Stimulated activated naive CD8-positive, alpha-beta T cell treated with anti-CD3 and anti-CD28 coated beads, Interleukin-15, Interleukin-2, amounts not matched to agents 100 ng/mL and 50 ng/mL, for 24 hours (primary cell): ENCODE data around the gene SLC29A3.
A peak's percentile ranks its signal among the peaks of the same experiment; 100 is the strongest.

Source experiments
- H3K27ac Mint-ChIP-seq: one replicate; pipeline ENCODE4 v1.8.0; 2021; ENCODE audit warnings: mild to moderate bottlenecking, mixed read lengths
- H3K27me3 Mint-ChIP-seq: one replicate; pipeline ENCODE4 v1.8.0; 2021; ENCODE audit warnings: mixed read lengths
- H3K36me3 Mint-ChIP-seq: one replicate; pipeline ENCODE4 v1.8.0; 2021; ENCODE audit warnings: low read depth, mixed read lengths
- H3K4me1 Mint-ChIP-seq: one replicate; pipeline ENCODE4 v1.8.0; 2021; ENCODE audit warnings: low read depth, mixed read lengths
- H3K4me3 Mint-ChIP-seq: one replicate; pipeline ENCODE4 v1.8.0; 2021; ENCODE audit warnings: mild to moderate bottlenecking, mixed read lengths
- H3K9me3 Mint-ChIP-seq: one replicate; pipeline ENCODE4 v1.8.0; 2021; ENCODE audit warnings: mixed read lengths

Gene SLC29A3

DNA sequence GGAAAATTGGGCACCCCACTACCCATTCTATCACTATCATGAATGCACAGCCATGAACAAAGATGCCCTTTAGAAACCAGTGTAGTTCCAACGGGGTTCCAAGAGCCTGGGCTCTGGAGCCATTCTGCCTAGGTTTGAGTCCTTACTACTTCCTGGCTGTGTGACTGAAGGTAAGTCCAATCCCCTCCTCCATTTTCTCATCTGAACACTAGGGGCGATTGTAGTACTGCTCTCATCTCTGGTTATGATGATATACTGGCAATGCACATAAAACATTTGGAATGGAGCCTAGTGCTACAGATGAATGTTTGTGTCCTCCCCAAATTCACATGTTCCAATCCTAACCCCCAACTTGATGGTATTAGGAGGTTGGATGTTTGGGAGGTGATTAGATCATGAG lies 49.6 kb downstream of the SLC29A3 start:
- Mint-ChIP-seq H3K27ac (no peak overlapping the region), H3K4me3 (no peak overlapping the region), H3K4me1 (peaks cover 16% of the 10 kb centered on the region), H3K36me3 (no peaks in the 10 kb centered on the region), H3K27me3 (peaks cover 9% of the 10 kb centered on the region), H3K9me3 (no peaks in the 10 kb centered on the region)

GRCh38 chr10:71369602-71370001 lies 50.5 kb downstream of the SLC29A3 start:
- Mint-ChIP-seq H3K9me3 (no peaks in the 10 kb centered on the region), H3K27me3 (peaks cover 9% of the 10 kb centered on the region), H3K4me3 (no peak overlapping the region), H3K27ac (no peak overlapping the region), H3K36me3 (no peaks in the 10 kb centered on the region), H3K4me1 (peaks cover 16% of the 10 kb centered on the region)

GRCh38 chr10:71370031-71370430 lies 51.0 kb downstream of the SLC29A3 start:
- no peaks in the 10 kb centered on the region for H3K36me3 Mint-ChIP-seq
- H3K4me1 Mint-ChIP-seq, result peaks cover 16% of the 10 kb centered on the region
- no peaks in the 10 kb centered on the region for H3K9me3 Mint-ChIP-seq
- H3K27me3 Mint-ChIP-seq, result peaks cover 9% of the 10 kb centered on the region
- no peak overlapping the region for H3K4me3 Mint-ChIP-seq
- no peak overlapping the region for H3K27ac Mint-ChIP-seq

GRCh38 chr10:71371750-71372166 lies 52.7 kb downstream of the SLC29A3 start:
- no peak overlapping the region for H3K27ac Mint-ChIP-seq
- H3K27me3 Mint-ChIP-seq, result peaks cover 9% of the 10 kb centered on the region
- H3K4me3 Mint-ChIP-seq, result no peak overlapping the region
- no peaks in the 10 kb centered on the region for H3K36me3 Mint-ChIP-seq
- H3K9me3 Mint-ChIP-seq, result no peaks in the 10 kb centered on the region
- H3K4me1 Mint-ChIP-seq, result peaks cover 29% of the 10 kb centered on the region

GRCh38 chr10:71372882-71373495 lies 53.9 kb downstream of the SLC29A3 start:
- Mint-ChIP-seq H3K4me3 (no peak overlapping the region), H3K27ac (no peak overlapping the region), H3K27me3 (peaks cover 9% of the 10 kb centered on the region), H3K9me3 (no peaks in the 10 kb centered on the region), H3K4me1 (peaks cover 36% of the 10 kb centered on the region), H3K36me3 (no peaks in the 10 kb centered on the region)

- no peaks in the 10 kb centered on the region for H3K36me3 Mint-ChIP-seq
- peaks cover 9% of the 10 kb centered on the region for H3K27me3 Mint-ChIP-seq
- no peak overlapping the region for H3K27ac Mint-ChIP-seq
- H3K9me3 Mint-ChIP-seq, result no peaks in the 10 kb centered on the region
- H3K4me1 Mint-ChIP-seq, result peaks cover 36% of the 10 kb centered on the region
- H3K4me3 Mint-ChIP-seq, result no peak overlapping the region
Measured at GRCh38 chr10:71374481-71375233, 55.6 kb downstream of the SLC29A3 start.

- Mint-ChIP-seq H3K9me3 (no peaks in the 10 kb centered on the region), H3K36me3 (no peaks in the 10 kb centered on the region), H3K4me1 (peaks cover 36% of the 10 kb centered on the region), H3K27me3 (peaks cover 5% of the 10 kb centered on the region), H3K4me3 (peak overlapping the region; percentile 75), H3K27ac (no peak overlapping the region)
Measured at GRCh38 chr10:71375952-71376351, 56.9 kb downstream of the SLC29A3 start.

DNA sequence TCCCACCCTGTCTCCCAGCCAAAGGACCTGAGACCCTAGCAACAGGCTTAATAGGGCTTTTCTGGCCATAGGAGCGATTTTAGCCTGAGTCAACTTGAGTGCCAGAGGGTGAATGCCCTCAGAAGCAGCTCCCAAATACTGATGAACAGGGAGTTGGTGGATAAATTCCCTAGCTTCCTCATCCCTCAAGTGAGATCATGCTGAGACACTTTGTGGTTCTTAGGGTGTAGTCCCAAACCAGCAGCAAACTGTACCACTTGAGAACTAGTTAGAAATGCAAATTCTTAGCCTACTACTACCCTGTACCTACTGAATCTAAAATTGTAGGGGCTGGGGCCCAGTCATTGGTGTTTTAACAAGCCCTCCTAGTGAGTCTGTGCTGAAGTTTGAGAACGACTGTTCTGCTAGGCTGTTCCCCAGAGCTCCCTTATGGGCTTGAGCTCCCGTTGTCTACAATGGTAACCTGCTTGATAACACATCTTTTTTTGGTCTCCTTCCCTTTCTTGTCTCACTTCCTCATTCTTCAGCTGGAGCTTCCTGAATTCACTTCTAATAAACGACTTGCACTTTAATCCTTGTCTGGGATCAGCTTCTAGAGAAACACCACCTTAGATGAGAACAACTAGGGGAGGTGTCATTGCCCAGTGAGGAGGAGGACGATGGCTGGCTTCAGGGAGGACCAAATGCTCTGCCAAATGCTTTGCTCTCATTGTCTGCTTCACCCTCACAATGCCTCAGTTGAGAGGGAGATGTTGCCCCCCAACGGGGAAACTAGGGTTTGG lies 59.5 kb downstream of the SLC29A3 start:
- Mint-ChIP-seq H3K4me1 (peaks cover 19% of the 10 kb centered on the region), H3K36me3 (no peaks in the 10 kb centered on the region), H3K4me3 (no peak overlapping the region), H3K9me3 (no peaks in the 10 kb centered on the region), H3K27ac (no peak overlapping the region), H3K27me3 (no peaks in the 10 kb centered on the region)

- H3K36me3 Mint-ChIP-seq, result no peaks in the 10 kb centered on the region
- no peaks in the 10 kb centered on the region for H3K9me3 Mint-ChIP-seq
- H3K27ac Mint-ChIP-seq, result no peak overlapping the region
- peaks cover 19% of the 10 kb centered on the region for H3K4me1 Mint-ChIP-seq
- no peak overlapping the region for H3K4me3 Mint-ChIP-seq
- no peaks in the 10 kb centered on the region for H3K27me3 Mint-ChIP-seq
Measured at GRCh38 chr10:71379118-71379766, 60.2 kb downstream of the SLC29A3 start.

DNA sequence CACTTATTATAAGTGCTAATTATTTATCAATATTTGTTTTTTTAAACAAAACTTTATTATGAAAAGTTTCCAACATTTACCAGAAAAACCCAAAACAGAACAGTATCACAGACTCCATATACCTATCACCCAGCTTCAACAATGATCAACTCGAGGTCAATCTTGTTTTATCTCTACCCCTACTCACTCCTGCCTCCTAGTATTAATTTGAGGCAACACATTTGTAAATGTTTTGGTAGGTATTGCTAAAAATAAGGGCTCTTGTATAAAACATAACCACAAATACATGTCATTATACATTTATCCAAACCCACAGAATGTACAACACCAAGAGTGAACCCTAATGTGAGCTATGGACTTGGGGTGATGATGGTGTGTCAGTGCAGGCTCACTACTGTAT lies 61.8 kb downstream of the SLC29A3 start:
- Mint-ChIP-seq H3K27me3 (no peaks in the 10 kb centered on the region), H3K36me3 (no peaks in the 10 kb centered on the region), H3K4me1 (peaks cover 16% of the 10 kb centered on the region), H3K9me3 (no peaks in the 10 kb centered on the region), H3K4me3 (no peak overlapping the region), H3K27ac (no peak overlapping the region)

GRCh38 chr10:71381611-71382010 lies 62.6 kb downstream of the SLC29A3 start:
- Mint-ChIP-seq H3K4me3 (no peak overlapping the region), H3K27me3 (no peaks in the 10 kb centered on the region), H3K9me3 (no peaks in the 10 kb centered on the region), H3K36me3 (no peaks in the 10 kb centered on the region), H3K4me1 (peaks cover 8% of the 10 kb centered on the region), H3K27ac (no peak overlapping the region)

GRCh38 chr10:71382028-71382427 lies 63.0 kb downstream of the SLC29A3 start:
- no peaks in the 10 kb centered on the region for H3K9me3 Mint-ChIP-seq
- H3K4me3 Mint-ChIP-seq, result no peak overlapping the region
- peaks cover 5% of the 10 kb centered on the region for H3K4me1 Mint-ChIP-seq
- no peak overlapping the region for H3K27ac Mint-ChIP-seq
- no peaks in the 10 kb centered on the region for H3K36me3 Mint-ChIP-seq
- H3K27me3 Mint-ChIP-seq, result no peaks in the 10 kb centered on the region

GRCh38 chr10:71382757-71383156 lies 63.7 kb downstream of the SLC29A3 start:
- Mint-ChIP-seq H3K9me3 (no peaks in the 10 kb centered on the region), H3K4me3 (no peak overlapping the region), H3K27ac (no peak overlapping the region), H3K36me3 (no peaks in the 10 kb centered on the region), H3K4me1 (peaks cover under 1% of the 10 kb centered on the region), H3K27me3 (no peaks in the 10 kb centered on the region)

DNA sequence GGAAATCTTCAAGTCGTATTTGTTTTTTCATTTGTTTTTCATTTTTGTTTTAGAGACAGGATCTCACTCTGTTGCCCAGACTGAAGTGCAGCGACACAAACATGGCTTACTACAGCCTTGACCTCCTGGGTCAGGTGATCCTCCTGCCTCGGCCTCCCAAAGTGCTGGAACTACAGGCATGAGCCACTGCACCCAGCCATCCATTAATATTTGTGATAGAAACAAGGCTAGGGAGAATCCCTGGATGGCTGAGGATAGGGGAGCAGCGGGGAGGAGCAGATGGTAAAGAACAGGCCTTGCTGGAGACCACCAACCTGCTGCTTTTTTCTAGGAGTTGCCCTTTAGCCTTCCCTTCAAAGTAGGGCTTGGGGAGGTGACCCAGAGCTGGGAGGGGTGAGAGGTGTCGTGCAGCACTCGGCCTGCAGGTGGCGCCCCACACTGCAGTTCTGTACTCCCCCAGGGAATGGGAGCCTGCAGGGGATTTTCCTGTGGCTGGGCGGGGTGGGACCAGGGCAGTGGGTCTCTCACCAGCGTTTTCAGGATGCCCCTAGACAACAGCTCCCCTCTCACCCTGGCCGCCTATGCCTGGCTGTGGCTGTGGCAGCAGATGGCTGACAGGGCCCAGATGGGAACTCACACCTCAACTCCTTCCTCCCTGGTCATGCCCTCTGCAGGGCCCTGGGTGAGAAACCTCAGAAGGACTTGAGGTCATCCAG lies 65.1 kb downstream of the SLC29A3 start:
- Mint-ChIP-seq H3K27ac (no peak overlapping the region), H3K9me3 (no peaks in the 10 kb centered on the region), H3K4me3 (no peak overlapping the region), H3K27me3 (peaks cover 4% of the 10 kb centered on the region), H3K4me1 (no peaks in the 10 kb centered on the region), H3K36me3 (no peaks in the 10 kb centered on the region)
